Endothelial cell of umbilical vein (primary cell): ENCODE measurements around the gene MRPS11. TPM values are rescaled to one million over a fixed set of nuclear protein-coding genes. Genes with fewer than 3 reads are reported as not detected.

Experiments
- BruUV-seq: library from RNA; stranded (reverse); fragments of 400-500 nt; replicated peaks from 2 replicates; lab custom pipeline; 2021; lab: Mats Ljungman, UMichigan
- CTCF ChIA-PET: fragments of 300-600, 350-600 bp; sonication (Branson Sonifier 250); formaldehyde crosslinking; loops from one replicate; lab custom pipeline; 2021; ENCODE audit warnings: antibody characterized with exemption, inconsistent platforms; lab: Charles Lee
- POLR2A ChIA-PET: fragments of 300-600, 350-600 bp; sonication (Branson Sonifier 250); formaldehyde crosslinking; loops from one replicate; lab custom pipeline; 2021; ENCODE audit warnings: antibody characterized with exemption, inconsistent platforms; lab: Charles Lee
- DNase-seq: peaks from one replicate; pipeline ENCODE4 v3.0.0-alpha.2; 2011; ENCODE audit warnings: low read depth, low spot score
- FAIRE-seq: peaks from 2 replicates; lab custom pipeline; 2011; peaks lifted over from hg19 to GRCh38; lab: Jason Lieb, UNC
- H2AFZ ChIP-seq: 2 replicates; pipeline ENCODE4 v1.6.0; 2012; ENCODE audit warnings: low read depth, low read length, control low read depth, inconsistent platforms
- H3K27ac ChIP-seq: 2 replicates; pipeline ENCODE4 v1.5.1; 2011; ENCODE audit warnings: low read depth, mild to moderate bottlenecking, control low read depth, low read length, moderate library complexity; ENCODE audit not compliant: insufficient read depth
- H3K27me3 ChIP-seq, 2 experiments: 2 replicates each; pipeline versions ENCODE4 v1.6.0 to v1.6.1; 2011; ENCODE audit warnings: low read length in 2 of 2, mixed read lengths in 1 of 2; ENCODE audit not compliant: control insufficient read depth in 2 of 2, insufficient read depth in 2 of 2
- H3K36me3 ChIP-seq, 2 experiments: 2 replicates in 1 of 2; 3 replicates in 1 of 2; pipeline ENCODE4 v1.5.1; 2011; ENCODE audit warnings: low read length in 2 of 2, mild to moderate bottlenecking in 1 of 2, moderate library complexity in 1 of 2; ENCODE audit not compliant: control insufficient read depth in 2 of 2, insufficient read depth in 2 of 2; ENCODE audit errors: extremely low read depth in 1 of 2
- H3K4me1 ChIP-seq: 3 replicates; pipeline ENCODE4 v1.5.1; 2011; ENCODE audit warnings: mild to moderate bottlenecking, low read length; ENCODE audit not compliant: control insufficient read depth, insufficient read depth; ENCODE audit errors: extremely low read depth
- H3K4me2 ChIP-seq: 2 replicates; pipeline ENCODE4 v1.6.1; 2011; ENCODE audit warnings: low read length, control low read depth, mixed read lengths; ENCODE audit not compliant: insufficient read depth
- H3K4me3 ChIP-seq, 3 experiments: fragments of 200-600 bp in 1 of 3; sonication (generic), shearing (Covaris generic) in 1 of 3; replicated peaks in 1 of 3; 2 replicates each; pipeline ENCODE4 v1.5.1; 2011 to 2016; ENCODE audit warnings: control low read depth in 3 of 3, low read length in 3 of 3, mild to moderate bottlenecking in 2 of 3, inconsistent platforms in 1 of 3, low read depth in 1 of 3, moderate library complexity in 1 of 3; ENCODE audit not compliant: insufficient read depth in 1 of 3
- H3K79me2 ChIP-seq: 2 replicates; pipeline ENCODE4 v1.6.0; 2012; ENCODE audit warnings: low read length, inconsistent platforms; ENCODE audit not compliant: control insufficient read depth, insufficient read depth
- H3K9ac ChIP-seq: replicated peaks from 2 replicates; pipeline ENCODE3; 2011; ENCODE audit warnings: low read length, control low read depth; ENCODE audit not compliant: insufficient read depth; ENCODE audit errors: extremely low read depth
- H3K9me1 ChIP-seq: replicated peaks from 3 replicates; pipeline ENCODE4 v1.6.0; 2011; ENCODE audit warnings: mild to moderate bottlenecking, low read length; ENCODE audit not compliant: control insufficient read depth, insufficient read depth; ENCODE audit errors: extremely low read depth
- H3K9me3 ChIP-seq: replicated peaks from 2 replicates; pipeline ENCODE4 v1.5.1; 2012; ENCODE audit warnings: low read length, inconsistent platforms; ENCODE audit not compliant: control insufficient read depth, insufficient read depth
- H4K20me1 ChIP-seq: replicated peaks from 2 replicates; pipeline ENCODE3; 2011; ENCODE audit warnings: mild to moderate bottlenecking, low read length; ENCODE audit not compliant: control insufficient read depth, insufficient read depth; ENCODE audit errors: extremely low read depth
- EZH2 ChIP-seq: IDR thresholded peaks from 2 replicates; pipeline ENCODE4 v1.6.1; 2012; ENCODE audit warnings: borderline replicate concordance, low read depth, mild to moderate bottlenecking, moderate library complexity, low read length, inconsistent platforms; ENCODE audit not compliant: severe bottlenecking
- FOS ChIP-seq: IDR thresholded peaks from 2 replicates; pipeline ENCODE4 v1.6.1; 2011; ENCODE audit warnings: mild to moderate bottlenecking, low read length, moderate library complexity, borderline replicate concordance; ENCODE audit not compliant: insufficient read depth
- GATA2 ChIP-seq: IDR thresholded peaks from 2 replicates; pipeline ENCODE4 v1.7.0; 2011; ENCODE audit warnings: low read depth, mild to moderate bottlenecking, moderate library complexity, mixed read lengths, low read length; ENCODE audit not compliant: insufficient read length, insufficient read depth
- JUN ChIP-seq: IDR thresholded peaks from 2 replicates; pipeline ENCODE4 v1.6.1; 2011; ENCODE audit warnings: borderline replicate concordance, low read depth; ENCODE audit not compliant: insufficient read length, insufficient read depth
- MYC ChIP-seq: IDR thresholded peaks from one replicate; pipeline ENCODE4 v1.6.1; 2011; ENCODE audit warnings: mild to moderate bottlenecking, low read depth, low read length
- POLR2A ChIP-seq: IDR thresholded peaks from 2 replicates; pipeline ENCODE4 v1.6.1; 2012; ENCODE audit warnings: low read depth, mild to moderate bottlenecking, control low read depth, low read length
- POLR2AphosphoS5 ChIP-seq: IDR thresholded peaks from 2 replicates; pipeline ENCODE4 v1.6.1; 2012; ENCODE audit warnings: low read depth, mild to moderate bottlenecking, control low read depth, low read length, moderate library complexity; ENCODE audit not compliant: insufficient read depth
- dilution Hi-C: fragments of 300-500 bp; cut with MboI; formaldehyde crosslinking; loops from one replicate; pipeline ENCODE4 v1.15.0; 2019; ENCODE audit warnings: low sequenced_read_pairs; ENCODE audit not compliant: extremely low pct_ligation_motif_present
- intact Hi-C: fragments of 100-400 bp; cut with micrococcal nuclease; formaldehyde crosslinking; loops from one replicate; pipeline ENCODE4 v1.10.0; 2022
- polyA plus RNA-seq, 4 experiments: library from polyadenylated mRNA; depleted of rRNA in 3 of 4; stranded (reverse) in 3 of 4; unstranded in 1 of 4; fragments of >200 nt; gene quantifications; 2 replicates each; pipeline versions ENCODE4 v1.2.1 to v1.2.3, GENCODE V29; 2011 to 2012; ENCODE audit warnings: missing spikeins in 1 of 4
- total RNA-seq: library from RNA; stranded (reverse); gene quantifications from 2 replicates; pipeline ENCODE4 v1.2.3, GENCODE V29; 2021
- TF ChIP-seq, protein P1 (sequence below), 2 donors: IDR thresholded peaks; 1 replicate in 1 of 2; 2 replicates in 1 of 2; pipeline ENCODE4 v1.5.1; 2011; ENCODE audit warnings: low read length in 2 of 2, mild to moderate bottlenecking in 2 of 2, moderate library complexity in 2 of 2, control low read depth in 1 of 2, inconsistent platforms in 1 of 2, low read depth in 1 of 2; ENCODE audit not compliant: insufficient read depth in 1 of 2; ENCODE audit errors: extremely low read depth in 1 of 2
- TF ChIP-seq, protein P2 (sequence below): IDR thresholded peaks from 2 replicates; pipeline ENCODE4 v1.6.1; 2011; ENCODE audit not compliant: insufficient read depth, insufficient read length

Gene MRPS11
- total and polyA plus RNA-seq, 2 donors (not counting 3 experiments of a cell fraction or from before 2014, with no cell fraction given): 66.3 to 97.9 TPM

DNA sequence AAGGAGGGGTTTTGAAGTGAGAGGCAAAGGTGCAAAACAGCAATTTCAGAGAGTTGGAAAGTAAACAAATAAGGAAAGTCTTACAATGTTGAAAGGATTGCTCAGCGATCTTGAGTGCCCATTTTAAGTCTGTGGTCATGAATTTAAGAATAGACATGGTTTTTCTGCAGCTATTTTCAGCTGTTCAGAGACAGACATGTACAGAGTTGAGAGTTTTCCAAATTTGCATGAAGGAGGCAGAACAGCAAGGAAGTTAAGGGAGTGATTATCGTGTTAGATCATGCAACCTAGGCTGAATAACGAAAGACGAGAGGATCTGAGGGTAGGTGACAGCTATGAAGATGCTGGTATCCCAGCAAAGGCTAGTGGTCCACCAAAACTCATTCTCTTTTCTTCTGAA, 41.8 kb downstream of the MRPS11 start:
- Histone ChIP-seq H2AFZ (no peak overlapping the region), H3K27me3 (no peaks in the 10 kb centered on the region), H3K4me2 (no peak overlapping the region), H3K9ac (no peak overlapping the region), H3K9me3 (no peaks in the 10 kb centered on the region), H3K27ac (no peak overlapping the region), H4K20me1 (no peaks in the 10 kb centered on the region), H3K79me2 (no peaks in the 10 kb centered on the region), H3K9me1 (no peaks in the 10 kb centered on the region), H3K4me1 (peaks cover 4% of the 10 kb centered on the region), H3K36me3 (peaks cover 0 to 3% of the 10 kb centered on the region in 2 experiments), H3K4me3 (no peak overlapping the region)
- dilution Hi-C loops: no loop called here
- no TSS peak for BruUV-seq
- intact Hi-C loops: no loop called here
- ChIA-PET POLR2A (no interaction called here), CTCF (no interaction called here)
- DNase-seq: no peak
- TF ChIP-seq GATA2 (no peak), EZH2 (no peak), JUN (no peak), FOS (no peak), POLR2AphosphoS5 (no peak), POLR2A (no peak), MYC (no peak)
- TF ChIP-seq, protein P1, sequence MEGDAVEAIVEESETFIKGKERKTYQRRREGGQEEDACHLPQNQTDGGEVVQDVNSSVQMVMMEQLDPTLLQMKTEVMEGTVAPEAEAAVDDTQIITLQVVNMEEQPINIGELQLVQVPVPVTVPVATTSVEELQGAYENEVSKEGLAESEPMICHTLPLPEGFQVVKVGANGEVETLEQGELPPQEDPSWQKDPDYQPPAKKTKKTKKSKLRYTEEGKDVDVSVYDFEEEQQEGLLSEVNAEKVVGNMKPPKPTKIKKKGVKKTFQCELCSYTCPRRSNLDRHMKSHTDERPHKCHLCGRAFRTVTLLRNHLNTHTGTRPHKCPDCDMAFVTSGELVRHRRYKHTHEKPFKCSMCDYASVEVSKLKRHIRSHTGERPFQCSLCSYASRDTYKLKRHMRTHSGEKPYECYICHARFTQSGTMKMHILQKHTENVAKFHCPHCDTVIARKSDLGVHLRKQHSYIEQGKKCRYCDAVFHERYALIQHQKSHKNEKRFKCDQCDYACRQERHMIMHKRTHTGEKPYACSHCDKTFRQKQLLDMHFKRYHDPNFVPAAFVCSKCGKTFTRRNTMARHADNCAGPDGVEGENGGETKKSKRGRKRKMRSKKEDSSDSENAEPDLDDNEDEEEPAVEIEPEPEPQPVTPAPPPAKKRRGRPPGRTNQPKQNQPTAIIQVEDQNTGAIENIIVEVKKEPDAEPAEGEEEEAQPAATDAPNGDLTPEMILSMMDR (IDR thresholded peaks at IDR 0.05; ENCODE audit: extremely low read depth in 1 of 2, insufficient read depth in 1 of 2, low read depth in 1 of 2, low read length in 2 of 2): no peak
- TF ChIP-seq, protein P2, sequence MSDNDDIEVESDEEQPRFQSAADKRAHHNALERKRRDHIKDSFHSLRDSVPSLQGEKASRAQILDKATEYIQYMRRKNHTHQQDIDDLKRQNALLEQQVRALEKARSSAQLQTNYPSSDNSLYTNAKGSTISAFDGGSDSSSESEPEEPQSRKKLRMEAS: no peak
- peak; percentile 57 for FAIRE-seq
